Bronchial epithelial cell (primary cell): Measurements from ENCODE around the gene NEDD4L. TPM values are rescaled to one million over a fixed set of nuclear protein-coding genes. Genes with fewer than 3 reads are reported as not detected.

Experiments used
- DNase-seq: peaks from one replicate; pipeline ENCODE4 v3.0.0-alpha.2; 2010; ENCODE audit warnings: low read depth
- FAIRE-seq: peaks from 2 replicates; lab custom pipeline; 2011; peaks lifted over from hg19 to GRCh38; lab: Jason Lieb, UNC
- H3K27me3 ChIP-seq: 2 replicates; pipeline ENCODE4 v1.5.1; 2011; ENCODE audit warnings: low read length; ENCODE audit not compliant: control insufficient read depth, insufficient read depth
- H3K36me3 ChIP-seq: 2 replicates; pipeline ENCODE4 v1.5.1; 2011; ENCODE audit warnings: low read length; ENCODE audit not compliant: control insufficient read depth, insufficient read depth
- H3K4me3 ChIP-seq: 2 replicates; pipeline ENCODE4 v1.5.1; 2011; ENCODE audit warnings: mild to moderate bottlenecking, low read depth, low read length, control low read depth
- total RNA-seq: library from RNA; depleted of rRNA; stranded (reverse); fragments of >200 nt; gene quantifications from 2 replicates; pipeline ENCODE4 v1.2.1, GENCODE V29; 2014
- TF ChIP-seq, protein P1 (sequence below): IDR thresholded peaks from 2 replicates; pipeline ENCODE4 v1.5.1; 2011; ENCODE audit warnings: mild to moderate bottlenecking, moderate library complexity, low read length, control low read depth, inconsistent platforms; ENCODE audit not compliant: insufficient read depth, severe bottlenecking

Gene NEDD4L
- total RNA-seq, 1 donor from 2014 or later: 11.3 TPM

DNA sequence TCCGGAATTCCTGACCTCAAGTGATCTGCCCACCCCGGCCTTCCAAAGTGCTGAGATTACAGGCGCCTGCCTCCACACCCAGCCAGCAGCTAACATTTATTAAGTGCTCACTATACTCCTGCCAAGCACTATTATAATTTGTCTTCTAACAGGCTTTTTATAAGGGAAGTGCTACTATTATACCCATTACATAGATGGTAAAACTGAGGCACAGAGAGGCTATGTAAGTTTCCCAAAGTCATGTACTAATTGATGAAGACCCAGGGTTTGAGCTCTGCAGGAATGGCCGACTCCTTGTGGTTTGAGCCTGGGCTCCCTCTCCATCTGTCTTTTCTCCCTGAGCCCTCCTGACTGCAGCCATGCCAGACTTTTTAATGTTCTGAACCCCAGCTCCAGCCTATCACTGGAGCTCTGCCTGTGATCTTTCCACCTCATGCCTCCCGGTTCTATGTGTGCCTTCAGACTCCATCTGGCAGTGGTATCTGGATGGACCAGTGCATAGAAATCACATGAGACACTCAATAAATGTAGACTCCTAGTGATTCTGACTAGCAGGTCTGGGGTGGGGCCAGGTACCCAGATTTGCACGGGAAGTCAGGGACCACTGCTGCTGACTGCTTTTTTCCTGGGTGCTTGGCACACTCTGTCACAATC lies 197.1 kb downstream of the NEDD4L start:
- Histone ChIP-seq H3K4me3 (no peak overlapping the region), H3K36me3 (no peaks in the 10 kb centered on the region), H3K27me3 (no peaks in the 10 kb centered on the region)
- TF ChIP-seq, protein P1, sequence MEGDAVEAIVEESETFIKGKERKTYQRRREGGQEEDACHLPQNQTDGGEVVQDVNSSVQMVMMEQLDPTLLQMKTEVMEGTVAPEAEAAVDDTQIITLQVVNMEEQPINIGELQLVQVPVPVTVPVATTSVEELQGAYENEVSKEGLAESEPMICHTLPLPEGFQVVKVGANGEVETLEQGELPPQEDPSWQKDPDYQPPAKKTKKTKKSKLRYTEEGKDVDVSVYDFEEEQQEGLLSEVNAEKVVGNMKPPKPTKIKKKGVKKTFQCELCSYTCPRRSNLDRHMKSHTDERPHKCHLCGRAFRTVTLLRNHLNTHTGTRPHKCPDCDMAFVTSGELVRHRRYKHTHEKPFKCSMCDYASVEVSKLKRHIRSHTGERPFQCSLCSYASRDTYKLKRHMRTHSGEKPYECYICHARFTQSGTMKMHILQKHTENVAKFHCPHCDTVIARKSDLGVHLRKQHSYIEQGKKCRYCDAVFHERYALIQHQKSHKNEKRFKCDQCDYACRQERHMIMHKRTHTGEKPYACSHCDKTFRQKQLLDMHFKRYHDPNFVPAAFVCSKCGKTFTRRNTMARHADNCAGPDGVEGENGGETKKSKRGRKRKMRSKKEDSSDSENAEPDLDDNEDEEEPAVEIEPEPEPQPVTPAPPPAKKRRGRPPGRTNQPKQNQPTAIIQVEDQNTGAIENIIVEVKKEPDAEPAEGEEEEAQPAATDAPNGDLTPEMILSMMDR: no peak
- DNase-seq (no peak), FAIRE-seq (no peak)

DNA sequence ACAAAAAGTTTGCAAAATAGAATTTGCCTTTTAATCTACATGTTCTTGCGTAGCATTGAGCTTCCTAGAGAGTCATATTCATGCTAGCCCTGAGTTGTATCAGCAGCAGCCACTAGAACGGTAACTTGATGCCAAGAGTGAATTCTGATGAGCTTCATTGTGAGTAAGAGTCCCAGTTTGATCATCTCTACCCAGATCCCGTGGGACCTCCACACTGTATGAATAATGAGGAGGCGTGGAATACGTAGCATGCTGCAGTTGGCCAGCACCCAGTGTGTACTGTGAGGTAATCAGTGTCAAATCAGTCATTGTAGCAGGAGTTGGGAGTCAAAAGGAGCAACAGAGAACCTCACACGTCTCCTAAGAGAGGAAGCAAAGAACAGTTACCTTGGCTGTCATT lies 197.9 kb downstream of the NEDD4L start:
- H3K27me3 ChIP-seq: no peaks in the 10 kb centered on the region
- no peak overlapping the region for H3K4me3 ChIP-seq
- TF ChIP-seq, protein P1: no peak
- peak; percentile 52 for FAIRE-seq
- DNase-seq: peak; percentile 86
- H3K36me3 ChIP-seq: no peaks in the 10 kb centered on the region

DNA sequence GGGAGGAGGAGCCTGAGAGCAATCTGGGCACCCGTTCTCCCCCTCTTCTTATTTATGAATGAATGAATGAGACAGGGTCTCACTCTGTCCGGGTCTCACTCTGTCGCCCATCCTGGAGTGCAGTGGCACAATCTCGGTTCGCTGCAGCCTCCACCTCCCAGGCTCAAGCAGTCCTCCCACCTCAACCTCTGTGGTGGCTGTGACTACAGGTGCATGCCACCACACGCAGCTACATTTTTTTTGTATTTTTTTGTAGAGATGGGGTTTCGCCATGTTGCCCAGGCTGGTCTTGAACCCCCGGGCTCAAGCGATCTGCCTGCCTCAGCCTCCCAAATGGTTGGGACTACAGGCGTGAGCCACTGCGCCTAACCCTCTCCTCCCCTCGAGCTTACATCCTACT lies 198.4 kb downstream of the NEDD4L start:
- Histone ChIP-seq H3K27me3 (no peaks in the 10 kb centered on the region), H3K36me3 (no peaks in the 10 kb centered on the region), H3K4me3 (no peak overlapping the region)
- FAIRE-seq (no peak), DNase-seq (no peak)
- TF ChIP-seq, protein P1: no peak

DNA sequence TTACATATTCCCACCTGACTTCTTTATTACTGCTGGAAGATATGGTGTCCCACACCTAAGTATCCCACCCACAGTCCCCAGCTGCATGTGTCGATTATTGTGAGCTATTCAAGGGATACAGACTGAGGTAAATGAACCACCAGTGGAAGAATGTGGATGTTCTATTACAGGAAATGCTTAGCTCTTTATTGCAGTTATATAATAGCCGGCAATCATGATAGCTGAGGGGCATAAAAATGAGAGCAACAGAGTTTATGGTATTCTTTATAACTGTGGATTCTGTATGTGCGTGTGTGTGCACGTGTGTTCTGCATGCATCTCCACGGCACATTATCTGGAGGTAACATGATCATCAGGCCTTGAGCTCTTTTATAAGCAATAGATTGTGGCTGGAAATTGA lies 198.9 kb downstream of the NEDD4L start:
- Histone ChIP-seq H3K36me3 (no peaks in the 10 kb centered on the region), H3K27me3 (no peaks in the 10 kb centered on the region), H3K4me3 (no peak overlapping the region)
- no peak for DNase-seq
- FAIRE-seq: no peak
- TF ChIP-seq, protein P1: no peak

DNA sequence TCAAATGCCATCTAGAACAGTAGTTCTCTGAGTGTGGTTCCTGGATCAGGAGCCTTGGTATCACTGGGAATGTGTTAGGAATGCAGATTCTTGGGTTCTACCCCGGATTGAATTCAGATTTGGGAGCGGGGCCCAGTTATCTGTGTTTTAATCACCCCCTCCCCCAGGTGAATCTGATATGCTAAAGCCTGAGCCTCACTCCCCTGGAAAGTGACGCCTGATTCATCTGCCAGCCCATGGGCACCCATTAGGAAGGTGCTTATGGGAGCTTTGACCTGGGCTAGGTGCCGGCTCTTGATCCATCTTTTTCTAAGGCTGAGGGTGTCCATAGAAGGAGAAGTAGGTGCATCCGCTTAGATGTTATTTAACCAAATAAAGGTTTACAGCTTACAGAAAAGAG lies 199.4 kb downstream of the NEDD4L start:
- no peaks in the 10 kb centered on the region for H3K36me3 ChIP-seq

More for the DNA sequence above, 199.4 kb downstream of the NEDD4L start:
- DNase-seq (no peak), FAIRE-seq (no peak)
- TF ChIP-seq, protein P1: no peak
- no peaks in the 10 kb centered on the region for H3K27me3 ChIP-seq
- H3K4me3 ChIP-seq: no peak overlapping the region
